ENCODE data around the gene ZNF529. TPM values are rescaled to one million over a fixed set of nuclear protein-coding genes. Genes with fewer than 3 reads are reported as not detected.

The ZNF529 gene
- total RNA-seq, 6 experiments from 2014 or later, result 2.0 to 6.0 (median 4.1) TPM

- intact Hi-C loops (cut with DNase I), result no loop called here
- 86% methylated on average over 4 of the region's 4 CpGs for WGBS (ENCODE audit: insufficient coverage, low coverage, low lambda C conversion rate, missing lambda C conversion rate)
- Histone ChIP-seq H3K9me3 (peaks cover 0 to 25% (median 12%) of the 10 kb centered on the region in 4 donors), H3K27ac (no peak overlapping the region), H3K36me3 (peaks cover 0 to 26% (median 2%) of the 10 kb centered on the region in 4 donors), H3K4me1 (peaks cover 0 to 19% (median 0%) of the 10 kb centered on the region in 4 donors), H3K27me3 (no peaks in the 10 kb centered on the region), H3K4me3 (no peak overlapping the region)
- TF ChIP-seq CTCF (IDR thresholded peaks at IDR 0.05) (no peak), POLR2A (IDR thresholded peaks at IDR 0.05) (no peak)
- DNase-seq (no peak), ATAC-seq (no peak)
Observed at GRCh38 chr19:36524617-36525016, 48.5 kb downstream of the ZNF529 start.

- Histone ChIP-seq H3K27me3 (no peaks in the 10 kb centered on the region), H3K9me3 (peaks cover 0 to 73% (median 42%) of the 10 kb centered on the region in 4 donors), H3K4me3 (no peak overlapping the region), H3K27ac (no peak overlapping the region), H3K4me1 (no peaks in the 10 kb centered on the region), H3K36me3 (peaks cover 0 to 50% (median 10%) of the 10 kb centered on the region in 4 donors)
- DNase-seq, result no peak
- WGBS (ENCODE audit: insufficient coverage, low coverage, low lambda C conversion rate, missing lambda C conversion rate), result 92% methylated on average over 2 of the region's 2 CpGs
- ATAC-seq, result no peak
- intact Hi-C loops (cut with DNase I), result no loop called here
- TF ChIP-seq CTCF (IDR thresholded peaks at IDR 0.05) (no peak), POLR2A (IDR thresholded peaks at IDR 0.05) (no peak)
Observed at GRCh38 chr19:36514012-36514612, 59.0 kb downstream of the ZNF529 start.

GRCh38 chr19:36508325-36508724 is 64.8 kb downstream of the ZNF529 start:
- Histone ChIP-seq H3K4me3 (no peak overlapping the region), H3K27me3 (no peaks in the 10 kb centered on the region), H3K9me3 (peaks cover 0 to 33% (median 16%) of the 10 kb centered on the region in 4 donors), H3K27ac (no peak overlapping the region), H3K4me1 (no peaks in the 10 kb centered on the region), H3K36me3 (peaks cover 0 to 7% (median 0%) of the 10 kb centered on the region in 4 donors)
- intact Hi-C loops (cut with DNase I), result no loop called here
- DNase-seq (no peak), ATAC-seq (no peak)
- no peak for TF ChIP-seq CTCF (IDR thresholded peaks at IDR 0.05)
- no peak for TF ChIP-seq POLR2A (IDR thresholded peaks at IDR 0.05)
- WGBS (ENCODE audit: insufficient coverage, low coverage, low lambda C conversion rate, missing lambda C conversion rate), result 75% methylated on average over 3 of the region's 3 CpGs

- intact Hi-C loops (cut with DNase I), result no loop called here
- Histone ChIP-seq H3K27me3 (no peaks in the 10 kb centered on the region), H3K27ac (no peak overlapping the region), H3K4me3 (no peak overlapping the region), H3K4me1 (no peaks in the 10 kb centered on the region), H3K9me3 (peaks cover 0 to 12% (median 1%) of the 10 kb centered on the region in 4 donors), H3K36me3 (no peaks in the 10 kb centered on the region)
- ATAC-seq, result no peak
- no peak for DNase-seq
- 76% methylated on average over 5 of the region's 5 CpGs for WGBS (ENCODE audit: insufficient coverage, low coverage, low lambda C conversion rate, missing lambda C conversion rate)
- TF ChIP-seq CTCF (IDR thresholded peaks at IDR 0.05), result no peak
- TF ChIP-seq POLR2A (IDR thresholded peaks at IDR 0.05), result no peak
Observed at GRCh38 chr19:36501973-36502372, 71.1 kb downstream of the ZNF529 start.
